Caco-2 (cell line): ENCODE data around the gene CUL7. TPM values are rescaled to one million over a fixed set of nuclear protein-coding genes. Genes with fewer than 3 reads are reported as not detected.

Experiments used
- Bru-seq: library from RNA; stranded (reverse); fragments of 400-500 nt; gene quantifications from one replicate; lab custom pipeline; 2021; lab: Mats Ljungman, UMichigan
- BruChase-seq, 2 experiments: library from RNA; stranded (reverse); fragments of 400-500 nt; gene quantifications; one replicate each; lab custom pipeline; 2021; lab: Mats Ljungman, UMichigan
- BruUV-seq: library from RNA; stranded (reverse); fragments of 400-500 nt; replicated peaks from 2 replicates; lab custom pipeline; 2021; lab: Mats Ljungman, UMichigan
- CTCF ChIA-PET: fragments of 300-600 bp; sonication (Branson Sonifier 250); formaldehyde crosslinking; loops from one replicate; lab custom pipeline; 2022; ENCODE audit warnings: antibody characterized with exemption; lab: Charles Lee
- POLR2A ChIA-PET: fragments of 300-600 bp; sonication (Branson Sonifier 250); formaldehyde crosslinking; loops from one replicate; lab custom pipeline; 2022; ENCODE audit warnings: antibody characterized with exemption; lab: Charles Lee
- DNase-seq, 2 experiments: peaks; one replicate each; pipeline versions ENCODE4 v3.0.0 to v3.0.0-alpha.2; 2020 to 2022
- H3K27me3 ChIP-seq: replicated peaks from 2 replicates; pipeline ENCODE4 v1.6.0; 2011; ENCODE audit warnings: low read length; ENCODE audit not compliant: control insufficient read depth, insufficient read depth
- H3K36me3 ChIP-seq: 2 replicates; pipeline ENCODE4 v1.5.1; 2011; ENCODE audit warnings: low read length; ENCODE audit not compliant: control insufficient read depth, insufficient read depth
- H3K4me1 ChIP-seq: fragments of 250-450 bp; sonication (Bioruptor Pico); 2 replicates; pipeline ENCODE4 v1.5.1; 2020; ENCODE audit warnings: mild to moderate bottlenecking
- H3K4me3 ChIP-seq: 2 replicates; pipeline ENCODE4 v1.5.1; 2011; ENCODE audit warnings: low read depth, mild to moderate bottlenecking, control low read depth, low read length
- H3K9me3 ChIP-seq: fragments of 250-450 bp; sonication (Bioruptor Pico); 2 replicates; pipeline ENCODE4 v1.5.1; 2020; ENCODE audit warnings: mild to moderate bottlenecking, moderate library complexity
- H3K27ac Mint-ChIP-seq: one replicate; pipeline ENCODE4 v1.8.0; 2022; ENCODE audit warnings: mixed read lengths; ENCODE audit not compliant: unreplicated experiment
- H3K27me3 Mint-ChIP-seq: one replicate; pipeline ENCODE4 v1.8.0; 2022; ENCODE audit warnings: mixed read lengths; ENCODE audit not compliant: insufficient read depth, unreplicated experiment
- H3K36me3 Mint-ChIP-seq: one replicate; pipeline ENCODE4 v1.8.0; 2022; ENCODE audit warnings: mild to moderate bottlenecking, mixed read lengths; ENCODE audit not compliant: insufficient read depth, unreplicated experiment
- H3K4me1 Mint-ChIP-seq: one replicate; pipeline ENCODE4 v1.8.0; 2022; ENCODE audit warnings: low read depth, mixed read lengths; ENCODE audit not compliant: unreplicated experiment
- H3K4me3 Mint-ChIP-seq: one replicate; pipeline ENCODE4 v1.8.0; 2022; ENCODE audit warnings: mild to moderate bottlenecking, moderate library complexity, mixed read lengths; ENCODE audit not compliant: unreplicated experiment
- H3K9me3 Mint-ChIP-seq: one replicate; pipeline ENCODE4 v1.8.0; 2022; ENCODE audit warnings: mixed read lengths; ENCODE audit not compliant: unreplicated experiment
- CTCF ChIP-seq, 2 experiments: fragments of 200-600 bp in 1 of 2; IDR thresholded peaks; 1 replicate in 1 of 2; 2 replicates in 1 of 2; pipeline versions ENCODE4 v1.5.1 to v1.8.0; 2011 to 2022; ENCODE audit warnings: antibody characterized with exemption in 1 of 2, control low read depth in 1 of 2, inconsistent platforms in 1 of 2, low read depth in 1 of 2, low read length in 1 of 2, mild to moderate bottlenecking in 1 of 2, moderate library complexity in 1 of 2; ENCODE audit not compliant: insufficient read depth in 1 of 2, severe bottlenecking in 1 of 2, unreplicated experiment in 1 of 2
- intact Hi-C: fragments of 100-400 bp; cut with micrococcal nuclease; formaldehyde crosslinking; loops from one replicate; pipeline ENCODE4 v1.10.0; 2022; ENCODE audit not compliant: unreplicated experiment
- long read RNA-seq: library from polyadenylated mRNA; stranded (forward); transcript quantifications from one replicate; pipeline ENCODE4 v2.0.0, GENCODE V29; 2022
- total RNA-seq: library from RNA; stranded (reverse); gene quantifications from 2 replicates; pipeline ENCODE4 v1.2.3, GENCODE V29; 2022

CUL7 gene
- total RNA-seq: 25.3 and 26.7 TPM in 2 replicates
- percentile 65 among the genes with signal in this experiment for Bru-seq, nascent RNA
- BruChase-seq, experiment 1, labeled RNA remaining after a 2-hour chase: percentile 72 among the genes with signal in this experiment
- BruChase-seq, experiment 2, labeled RNA remaining after a 6-hour chase: percentile 78 among the genes with signal in this experiment
- long read RNA-seq, full-length matches to known transcripts: 5 of 26 reads
- long read RNA-seq, partial matches to known transcripts: 6 of 26 reads
- long read RNA-seq, other reads (novel, unspliced or antisense): 15 of 26 reads

DNA sequence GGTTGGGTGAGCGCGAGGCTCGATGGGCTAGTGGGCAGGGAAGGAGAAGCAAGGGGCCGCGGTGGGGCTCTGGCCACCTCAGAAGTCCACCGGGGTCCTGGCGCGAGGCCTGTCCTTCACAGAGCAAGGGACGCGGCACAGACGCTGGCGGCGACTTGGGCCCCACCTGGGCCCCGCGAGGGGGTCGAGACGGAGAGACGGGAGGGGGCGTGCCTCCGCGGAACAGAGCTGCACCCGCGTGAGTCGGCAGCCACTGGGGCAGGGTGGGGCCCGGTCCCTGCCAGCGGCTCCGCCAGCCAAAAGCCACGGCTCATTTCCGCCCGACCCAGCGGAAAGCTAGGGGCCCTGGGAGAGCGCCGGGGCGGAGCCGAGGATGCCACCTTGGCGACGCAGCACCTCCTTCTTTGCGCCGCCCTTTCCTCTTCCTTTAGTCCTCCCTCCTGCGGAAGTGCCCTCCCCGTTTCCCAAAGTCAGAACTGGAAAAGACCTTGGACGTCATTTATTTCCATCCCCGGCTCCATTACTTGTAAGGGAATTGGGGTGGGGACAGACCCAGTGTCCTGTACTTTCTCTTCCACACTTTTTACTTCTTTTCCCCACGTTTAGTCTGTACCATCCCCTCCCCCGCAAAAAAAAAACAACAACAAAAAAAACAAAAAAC lies at the start of gene CUL7:
TSS of gene CUL7 (minus strand) at position 307 of the 661 bp plus-strand sequence. CDS start 1,063 bp downstream, outside the sequence.
- intact Hi-C loops: loop anchor here (5.0 kb wide), 1 partner anchor 151 kb away; no protein-coding TSS in a partner anchor
- no peak for TF ChIP-seq CTCF (IDR thresholded peaks at IDR 0.05; ENCODE audit: insufficient read depth in 1 of 2, low read depth in 1 of 2, low read length in 1 of 2, severe bottlenecking in 1 of 2, unreplicated experiment in 1 of 2)
- CTCF ChIA-PET: interaction anchor here (0.7 to 1.0 kb wide), 3 partner anchors 41 to 114 kb away, joined by 3 to 5 read pairs (median 4); no protein-coding TSS in a partner anchor
- H3K4me3 Mint-ChIP-seq: peak within 1 kb of the TSS; percentile 100
- H3K27ac Mint-ChIP-seq: peak within 1 kb of the TSS; percentile 97
- peak within 1 kb of the TSS; percentile 71 for H3K4me3 ChIP-seq
- peaks cover 37% of the 10 kb centered on the region for H3K4me1 Mint-ChIP-seq
- no peaks in the 10 kb centered on the region for H3K27me3 Mint-ChIP-seq
- no peaks in the 10 kb centered on the region for H3K27me3 ChIP-seq
- BruUV-seq: no TSS peak
- H3K36me3 Mint-ChIP-seq: peaks cover 81% of the 10 kb centered on the region
- no peaks in the 10 kb centered on the region for H3K9me3 Mint-ChIP-seq
- peak; percentile 93 for DNase-seq
- peaks cover 25% of the 10 kb centered on the region for H3K4me1 ChIP-seq
- H3K36me3 ChIP-seq: peaks cover 2% of the 10 kb centered on the region; the same call in 1 of the 2 replicates
- POLR2A ChIA-PET: interaction anchor here (0.6 to 1.1 kb wide), 9 partner anchors 22 to 163 kb away, joined by 3 to 12 read pairs (median 4); partner anchors contain the start of genes CNPY3, KLHDC3, MEA1 and PEX6
- no peaks in the 10 kb centered on the region for H3K9me3 ChIP-seq

GRCh38 chr6:43101497-43101896 lies 47.8 kb upstream of the CUL7 start:
- intact Hi-C loops: no loop called here
- no peaks in the 10 kb centered on the region for H3K27me3 ChIP-seq
- Mint-ChIP-seq H3K9me3 (no peaks in the 10 kb centered on the region), H3K27ac (no peak overlapping the region), H3K4me3 (no peak overlapping the region), H3K27me3 (no peaks in the 10 kb centered on the region), H3K4me1 (peaks cover 18% of the 10 kb centered on the region), H3K36me3 (peaks cover 3% of the 10 kb centered on the region)
- TF ChIP-seq CTCF (IDR thresholded peaks at IDR 0.05; ENCODE audit: insufficient read depth in 1 of 2, low read depth in 1 of 2, low read length in 1 of 2, severe bottlenecking in 1 of 2, unreplicated experiment in 1 of 2): no peak
- no peaks in the 10 kb centered on the region for H3K9me3 ChIP-seq
- peaks cover 14% of the 10 kb centered on the region for H3K4me1 ChIP-seq
- no peak for DNase-seq
- no peak overlapping the region for H3K4me3 ChIP-seq
- ChIA-PET POLR2A (interaction anchor here (0.5 kb wide), 1 partner anchor 326 kb away, joined by 3 read pairs; the partner anchor contains the start of gene ABCC10), CTCF (no interaction called here)
- BruUV-seq: no TSS peak
- no peaks in the 10 kb centered on the region; the same call in 1 of the 2 replicates for H3K36me3 ChIP-seq

- Histone ChIP-seq H3K4me3 (no peak overlapping the region), H3K27me3 (no peaks in the 10 kb centered on the region), H3K4me1 (peaks cover 44% of the 10 kb centered on the region), H3K36me3 (no peaks in the 10 kb centered on the region), H3K9me3 (no peaks in the 10 kb centered on the region)
- no peaks in the 10 kb centered on the region for H3K27me3 Mint-ChIP-seq
- peaks cover 10% of the 10 kb centered on the region for H3K36me3 Mint-ChIP-seq
- ChIA-PET CTCF (interaction anchor here (0.6 to 2.2 kb wide), 3 partner anchors 30 to 315 kb away, joined by 3 to 8 read pairs (median 5); no protein-coding TSS in a partner anchor), POLR2A (no interaction called here)
- intact Hi-C loops: no loop called here
- H3K9me3 Mint-ChIP-seq: no peaks in the 10 kb centered on the region
- no peak overlapping the region for H3K4me3 Mint-ChIP-seq
- H3K27ac Mint-ChIP-seq: peak overlapping the region; percentile 87
- H3K4me1 Mint-ChIP-seq: peaks cover 29% of the 10 kb centered on the region
- no peak for TF ChIP-seq CTCF (IDR thresholded peaks at IDR 0.05; ENCODE audit: insufficient read depth in 1 of 2, low read depth in 1 of 2, low read length in 1 of 2, severe bottlenecking in 1 of 2, unreplicated experiment in 1 of 2)
- no peak for DNase-seq
- BruUV-seq: no TSS peak
Observed at GRCh38 chr6:43097502-43097901, 43.9 kb upstream of the CUL7 start.
